ENCODE data around the gene SCARB1.
"Not testable (repeated sequence)": the region's sequence is repeated elsewhere in the genome, so short reads cannot be mapped to it uniquely, and the experiment has no call there.

The SCARB1 gene

DNA sequence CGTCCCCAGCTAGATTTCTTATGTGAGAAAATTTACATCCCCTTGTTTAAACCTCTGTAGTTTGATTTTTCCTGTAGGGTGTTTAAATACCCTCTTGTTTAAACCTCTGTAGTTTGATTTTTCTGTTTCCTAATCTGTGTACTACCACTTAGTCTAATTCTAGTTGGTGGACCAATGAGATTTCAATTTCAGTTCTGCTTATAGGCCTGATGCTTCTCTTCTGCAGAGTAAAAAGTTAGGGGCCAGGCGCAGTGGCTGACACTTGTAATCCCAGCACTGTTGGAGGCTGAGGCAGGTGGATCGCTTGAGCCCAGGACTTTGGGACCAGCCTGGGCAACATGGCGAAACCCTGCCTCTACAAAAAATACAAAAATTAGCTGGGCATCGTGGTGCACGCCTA is 39.3 kb upstream of the SCARB1 start:
- Histone ChIP-seq H2BK12ac (ENCODE audit: low read length) (no peak overlapping the region), H3K79me2 (ENCODE audit: control insufficient read depth, insufficient read depth, low read length, poor library complexity) (no peaks in the 10 kb centered on the region), H4K12ac (ENCODE audit: low read depth, low read length) (no peak overlapping the region), H2AK5ac (ENCODE audit: low read length) (no peak overlapping the region), H2BK120ac (ENCODE audit: insufficient read depth, low read length, poor library complexity) (no peak overlapping the region), H3K4ac (ENCODE audit: low read depth, low read length) (no peak overlapping the region), H4K91ac (ENCODE audit: low read depth, low read length) (no peak overlapping the region), H3K18ac (ENCODE audit: low read length) (no peak overlapping the region), H3K79me1 (ENCODE audit: low read length) (no peaks in the 10 kb centered on the region), H3K4me3 (ENCODE audit: low read depth, low read length) (no peak overlapping the region), H3K14ac (ENCODE audit: low read length) (no peak overlapping the region), H4K8ac (ENCODE audit: low read depth, low read length) (no peak overlapping the region), H3K23ac (ENCODE audit: low read length) (no peak overlapping the region), H3K27ac (ENCODE audit: low read depth, low read length) (no peak overlapping the region), H3K27me3 (ENCODE audit: insufficient read depth, low read length) (no peaks in the 10 kb centered on the region), H3K4me1 (ENCODE audit: control insufficient read depth in 1 of 2, insufficient read depth in 2 of 2, low read length in 2 of 2) (peaks cover 3 to 6% of the 10 kb centered on the region in 2 experiments), H2AFZ (ENCODE audit: insufficient read depth, low read length, poor library complexity) (no peak overlapping the region), H3K36me3 (ENCODE audit: control insufficient read depth in 1 of 2, insufficient read depth in 2 of 2, low read length in 2 of 2) (no peaks in the 10 kb centered on the region), H3K9me3 (ENCODE audit: insufficient read depth, low read depth, low read length) (no peaks in the 10 kb centered on the region), H3K9ac (ENCODE audit: low read length) (no peak overlapping the region), H3K4me2 (ENCODE audit: low read length) (no peak overlapping the region), H2BK5ac (ENCODE audit: low read depth, low read length, poor library complexity) (no peak overlapping the region)
- DNase-seq: no peak
- no CpG with 5 or more reads among the region's 6 CpGs for WGBS (ENCODE audit: extremely low coverage, insufficient coverage, insufficient read length)

DNA sequence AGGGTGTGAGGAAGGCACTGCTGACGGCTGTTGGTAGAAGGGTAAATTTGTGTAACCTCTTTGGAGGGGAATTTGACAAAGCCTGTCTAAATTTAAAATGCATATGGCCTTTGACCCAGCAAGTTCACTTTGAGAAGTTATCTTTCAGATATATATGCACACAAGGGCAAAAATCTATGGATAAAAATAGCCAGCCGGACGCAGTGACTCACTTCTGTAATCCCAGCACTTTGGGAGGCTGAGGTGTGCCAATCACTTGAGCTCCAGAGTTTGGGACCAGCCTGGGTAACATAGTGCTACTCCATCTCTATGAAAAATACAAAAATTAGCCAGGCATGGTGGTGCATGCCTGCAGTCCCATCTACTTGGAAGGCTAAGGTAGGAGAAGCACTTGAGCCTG is 37.3 kb upstream of the SCARB1 start:
- no peak overlapping the region for H3K23ac ChIP-seq (ENCODE audit: low read length)
- H2AFZ ChIP-seq (ENCODE audit: insufficient read depth, low read length, poor library complexity): no peak overlapping the region
- no peak overlapping the region for H2AK5ac ChIP-seq (ENCODE audit: low read length)
- no peak overlapping the region for H2BK12ac ChIP-seq (ENCODE audit: low read length)
- H3K9ac ChIP-seq (ENCODE audit: low read length): no peak overlapping the region
- H3K79me1 ChIP-seq (ENCODE audit: low read length): no peaks in the 10 kb centered on the region
- peaks cover 4% of the 10 kb centered on the region for H3K9me3 ChIP-seq (ENCODE audit: insufficient read depth, low read depth, low read length)
- WGBS (ENCODE audit: extremely low coverage, insufficient coverage, insufficient read length): no CpG with 5 or more reads among the region's 3 CpGs
- no peak overlapping the region for H3K27ac ChIP-seq (ENCODE audit: low read depth, low read length)
- H2BK120ac ChIP-seq (ENCODE audit: insufficient read depth, low read length, poor library complexity): no peak overlapping the region
- H4K8ac ChIP-seq (ENCODE audit: low read depth, low read length): no peak overlapping the region
- H3K79me2 ChIP-seq (ENCODE audit: control insufficient read depth, insufficient read depth, low read length, poor library complexity): no peaks in the 10 kb centered on the region
- H4K91ac ChIP-seq (ENCODE audit: low read depth, low read length): no peak overlapping the region
- peaks cover 3 to 6% of the 10 kb centered on the region in 2 experiments for H3K4me1 ChIP-seq (ENCODE audit: control insufficient read depth in 1 of 2, insufficient read depth in 2 of 2, low read length in 2 of 2)
- no peak overlapping the region for H3K4ac ChIP-seq (ENCODE audit: low read depth, low read length)
- no peak overlapping the region for H3K4me2 ChIP-seq (ENCODE audit: low read length)
- H3K18ac ChIP-seq (ENCODE audit: low read length): no peak overlapping the region
- no peak overlapping the region for H3K14ac ChIP-seq (ENCODE audit: low read length)
- no peak for DNase-seq
- H4K12ac ChIP-seq (ENCODE audit: low read depth, low read length): no peak overlapping the region
- no peaks in the 10 kb centered on the region for H3K27me3 ChIP-seq (ENCODE audit: insufficient read depth, low read length)
- H3K36me3 ChIP-seq (ENCODE audit: control insufficient read depth in 1 of 2, insufficient read depth in 2 of 2, low read length in 2 of 2): no peaks in the 10 kb centered on the region
- no peak overlapping the region for H2BK5ac ChIP-seq (ENCODE audit: low read depth, low read length, poor library complexity)
- H3K4me3 ChIP-seq (ENCODE audit: low read depth, low read length): no peak overlapping the region

DNA sequence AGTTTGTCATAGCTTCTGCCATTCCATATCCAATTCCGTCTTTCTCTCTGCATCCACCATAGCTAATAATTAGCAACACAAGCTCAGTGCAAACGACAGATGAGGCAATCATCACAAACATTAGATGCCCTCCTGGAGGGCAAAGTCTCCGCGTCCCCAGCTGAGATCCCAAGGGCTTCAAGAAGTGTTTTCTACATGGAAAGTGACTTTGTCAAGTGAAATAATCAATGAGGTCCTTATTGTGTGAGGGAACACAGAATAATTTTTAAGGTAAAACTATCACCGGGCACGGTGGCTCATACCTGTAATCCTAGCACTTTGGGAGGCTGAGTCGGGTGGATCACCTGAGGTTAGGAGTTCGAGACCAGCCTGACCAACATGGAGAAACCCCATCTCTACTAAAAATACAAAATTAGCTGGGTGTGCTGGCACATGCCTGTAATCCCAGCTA is 36.7 kb upstream of the SCARB1 start:
- H3K4me2 ChIP-seq (ENCODE audit: low read length); H4K8ac ChIP-seq (ENCODE audit: low read depth, low read length); H3K79me1 ChIP-seq (ENCODE audit: low read length); H3K14ac ChIP-seq (ENCODE audit: low read length); H4K12ac ChIP-seq (ENCODE audit: low read depth, low read length); H3K4me3 ChIP-seq (ENCODE audit: low read depth, low read length); H3K9me3 ChIP-seq (ENCODE audit: insufficient read depth, low read depth, low read length); H3K9ac ChIP-seq (ENCODE audit: low read length); H3K18ac ChIP-seq (ENCODE audit: low read length); H3K27ac ChIP-seq (ENCODE audit: low read depth, low read length); H3K79me2 ChIP-seq (ENCODE audit: control insufficient read depth, insufficient read depth, low read length, poor library complexity); H2BK5ac ChIP-seq (ENCODE audit: low read depth, low read length, poor library complexity); H3K4ac ChIP-seq (ENCODE audit: low read depth, low read length); H2BK120ac ChIP-seq (ENCODE audit: insufficient read depth, low read length, poor library complexity); H3K36me3 ChIP-seq (ENCODE audit: control insufficient read depth in 1 of 2, insufficient read depth in 2 of 2, low read length in 2 of 2); H2BK12ac ChIP-seq (ENCODE audit: low read length); H4K91ac ChIP-seq (ENCODE audit: low read depth, low read length); H3K23ac ChIP-seq (ENCODE audit: low read length); H3K27me3 ChIP-seq (ENCODE audit: insufficient read depth, low read length); H2AK5ac ChIP-seq (ENCODE audit: low read length); H2AFZ ChIP-seq (ENCODE audit: insufficient read depth, low read length, poor library complexity); DNase-seq; H3K4me1 ChIP-seq (ENCODE audit: control insufficient read depth in 1 of 2, insufficient read depth in 2 of 2, low read length in 2 of 2): not testable (repeated sequence)
- WGBS (ENCODE audit: extremely low coverage, insufficient coverage, insufficient read length): no CpG with 5 or more reads among the region's 8 CpGs

DNA sequence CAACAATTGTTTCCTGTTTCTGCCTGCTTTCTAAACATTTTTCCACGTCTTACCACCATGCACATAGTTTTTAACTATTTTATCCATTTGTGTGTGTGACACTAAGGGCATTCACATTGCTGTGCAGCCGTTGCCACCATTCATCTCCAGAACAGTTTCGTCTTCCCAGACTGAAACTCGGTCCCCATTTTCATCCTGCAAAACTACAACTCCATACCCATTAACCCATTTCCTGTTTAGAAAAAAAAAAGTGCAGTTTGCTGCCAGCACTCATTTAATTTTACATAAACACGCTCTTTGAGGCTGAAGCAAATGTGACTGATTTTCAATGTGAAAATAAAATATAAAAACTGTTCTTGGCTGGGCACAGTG is 35.2 kb upstream of the SCARB1 start:
- no peak overlapping the region for H3K23ac ChIP-seq (ENCODE audit: low read length)
- no peak overlapping the region for H3K9ac ChIP-seq (ENCODE audit: low read length)
- no peak overlapping the region for H2BK12ac ChIP-seq (ENCODE audit: low read length)
- H3K4me3 ChIP-seq (ENCODE audit: low read depth, low read length): no peak overlapping the region
- H2BK120ac ChIP-seq (ENCODE audit: insufficient read depth, low read length, poor library complexity): no peak overlapping the region
- H3K4me1 ChIP-seq (ENCODE audit: control insufficient read depth in 1 of 2, insufficient read depth in 2 of 2, low read length in 2 of 2): no peaks in the 10 kb centered on the region
- H3K27ac ChIP-seq (ENCODE audit: low read depth, low read length): no peak overlapping the region
- no peak overlapping the region for H4K12ac ChIP-seq (ENCODE audit: low read depth, low read length)
- H3K4me2 ChIP-seq (ENCODE audit: low read length): no peak overlapping the region
- no peak overlapping the region for H2AK5ac ChIP-seq (ENCODE audit: low read length)
- no peak overlapping the region for H4K91ac ChIP-seq (ENCODE audit: low read depth, low read length)
- H3K14ac ChIP-seq (ENCODE audit: low read length): no peak overlapping the region
- H3K79me1 ChIP-seq (ENCODE audit: low read length): no peaks in the 10 kb centered on the region
- WGBS (ENCODE audit: extremely low coverage, insufficient coverage, insufficient read length): no CpG with 5 or more reads among the region's 5 CpGs
- H4K8ac ChIP-seq (ENCODE audit: low read depth, low read length): no peak overlapping the region
- no peaks in the 10 kb centered on the region for H3K36me3 ChIP-seq (ENCODE audit: control insufficient read depth in 1 of 2, insufficient read depth in 2 of 2, low read length in 2 of 2)
- no peaks in the 10 kb centered on the region for H3K79me2 ChIP-seq (ENCODE audit: control insufficient read depth, insufficient read depth, low read length, poor library complexity)
- DNase-seq: no peak
- no peaks in the 10 kb centered on the region for H3K27me3 ChIP-seq (ENCODE audit: insufficient read depth, low read length)
- no peak overlapping the region for H2AFZ ChIP-seq (ENCODE audit: insufficient read depth, low read length, poor library complexity)
- peaks cover 5% of the 10 kb centered on the region for H3K9me3 ChIP-seq (ENCODE audit: insufficient read depth, low read depth, low read length)
- H3K18ac ChIP-seq (ENCODE audit: low read length): no peak overlapping the region
- H3K4ac ChIP-seq (ENCODE audit: low read depth, low read length): no peak overlapping the region
- H2BK5ac ChIP-seq (ENCODE audit: low read depth, low read length, poor library complexity): no peak overlapping the region
